Tibial nerve (tissue), 3 donors: ENCODE data around the gene PCSK5.

Experiments
- POLR2A ChIP-seq, 2 donors: fragments of 450-650 bp; IDR thresholded peaks; one replicate each; pipeline ENCODE4 v1.6.1; 2017; ENCODE audit warnings: antibody characterized with exemption in 2 of 2, mild to moderate bottlenecking in 2 of 2, moderate library complexity in 2 of 2
- TF ChIP-seq, protein P1 (sequence below), 5 experiments: fragments of 200-600 bp in 3 of 5; fragments of 450-650 bp in 2 of 5; sonication (generic) in 3 of 5; IDR thresholded peaks; one replicate each; pipeline ENCODE4 v1.5.1; 2016 to 2019; ENCODE audit warnings: antibody characterized with exemption in 5 of 5, mild to moderate bottlenecking in 3 of 5, moderate library complexity in 2 of 5

- TF ChIP-seq, protein P1, sequence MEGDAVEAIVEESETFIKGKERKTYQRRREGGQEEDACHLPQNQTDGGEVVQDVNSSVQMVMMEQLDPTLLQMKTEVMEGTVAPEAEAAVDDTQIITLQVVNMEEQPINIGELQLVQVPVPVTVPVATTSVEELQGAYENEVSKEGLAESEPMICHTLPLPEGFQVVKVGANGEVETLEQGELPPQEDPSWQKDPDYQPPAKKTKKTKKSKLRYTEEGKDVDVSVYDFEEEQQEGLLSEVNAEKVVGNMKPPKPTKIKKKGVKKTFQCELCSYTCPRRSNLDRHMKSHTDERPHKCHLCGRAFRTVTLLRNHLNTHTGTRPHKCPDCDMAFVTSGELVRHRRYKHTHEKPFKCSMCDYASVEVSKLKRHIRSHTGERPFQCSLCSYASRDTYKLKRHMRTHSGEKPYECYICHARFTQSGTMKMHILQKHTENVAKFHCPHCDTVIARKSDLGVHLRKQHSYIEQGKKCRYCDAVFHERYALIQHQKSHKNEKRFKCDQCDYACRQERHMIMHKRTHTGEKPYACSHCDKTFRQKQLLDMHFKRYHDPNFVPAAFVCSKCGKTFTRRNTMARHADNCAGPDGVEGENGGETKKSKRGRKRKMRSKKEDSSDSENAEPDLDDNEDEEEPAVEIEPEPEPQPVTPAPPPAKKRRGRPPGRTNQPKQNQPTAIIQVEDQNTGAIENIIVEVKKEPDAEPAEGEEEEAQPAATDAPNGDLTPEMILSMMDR (IDR thresholded peaks at IDR 0.05) = no peak
- no peak for TF ChIP-seq POLR2A (IDR thresholded peaks at IDR 0.05)
Measured at GRCh38 chr9:75889577-75889976, 896 bp upstream of the PCSK5 start.
